H1 (cell line): ENCODE data around the gene AOPEP. TPM values are rescaled to one million over a fixed set of nuclear protein-coding genes. Genes with fewer than 3 reads are reported as not detected.

Experiments used
- CTCF ChIA-PET: fragments of 300-600 bp; sonication (Branson Sonifier 250); formaldehyde crosslinking; loops from one replicate; lab custom pipeline; 2021; ENCODE audit not compliant: partially characterized antibody; lab: Charles Lee
- POLR2A ChIA-PET: fragments of 300-600 bp; sonication (Branson Sonifier 250); formaldehyde crosslinking; loops from one replicate; lab custom pipeline; 2021; ENCODE audit warnings: inconsistent platforms; ENCODE audit not compliant: partially characterized antibody; lab: Charles Lee
- DNase-seq, 2 experiments: peaks; one replicate each; pipeline versions ENCODE4 v3.0.0 to v3.0.0-alpha.2; 2010 to 2022; ENCODE audit warnings: low spot score in 2 of 2, low read depth in 1 of 2, mixed read lengths in 1 of 2
- FAIRE-seq: peaks from 2 replicates; lab custom pipeline; 2011; peaks lifted over from hg19 to GRCh38; lab: Jason Lieb, UNC
- H2AFZ ChIP-seq: 2 replicates; pipeline ENCODE4 v1.8.1; 2012; ENCODE audit warnings: low read length, inconsistent platforms
- H2AK5ac ChIP-seq: 2 replicates; pipeline ENCODE4 v1.6.1; 2013; ENCODE audit warnings: low read depth, low read length
- H2BK120ac ChIP-seq: replicated peaks from 2 replicates; pipeline ENCODE3; 2013; ENCODE audit warnings: low read depth, low read length, inconsistent platforms
- H2BK12ac ChIP-seq: 2 replicates; pipeline ENCODE4 v1.6.1; 2013; ENCODE audit warnings: low read depth, low read length
- H2BK15ac ChIP-seq: 2 replicates; pipeline ENCODE4 v1.6.1; 2013; ENCODE audit warnings: low read length
- H2BK20ac ChIP-seq: 2 replicates; pipeline ENCODE4 v1.6.1; 2013; ENCODE audit warnings: low read length
- H2BK5ac ChIP-seq: 2 replicates; pipeline ENCODE4 v1.6.1; 2013; ENCODE audit warnings: low read depth, low read length
- H3K14ac ChIP-seq: 2 replicates; pipeline ENCODE4 v1.6.1; 2013; ENCODE audit warnings: inconsistent platforms; ENCODE audit not compliant: insufficient read length
- H3K18ac ChIP-seq: 2 replicates; pipeline ENCODE4 v1.6.1; 2013; ENCODE audit warnings: low read length; ENCODE audit errors: extremely low read depth
- H3K23ac ChIP-seq: 2 replicates; pipeline ENCODE4 v1.6.1; 2013; ENCODE audit warnings: inconsistent platforms; ENCODE audit not compliant: insufficient read length
- H3K23me2 ChIP-seq: 2 replicates; pipeline ENCODE4 v1.6.1; 2013; ENCODE audit warnings: low read depth, low read length
- H3K27ac ChIP-seq: 2 replicates; pipeline ENCODE4 v1.6.1; 2011; ENCODE audit warnings: low read depth, low read length, inconsistent platforms
- H3K27me3 ChIP-seq, 4 experiments: replicated peaks in 1 of 4; 1 replicate in 1 of 4; 2 replicates in 3 of 4; pipeline versions ENCODE4 v1.6.1 to v1.8.1; 2011 to 2013; ENCODE audit warnings: low read length in 3 of 4, mild to moderate bottlenecking in 3 of 4, inconsistent platforms in 2 of 4, mixed read lengths in 2 of 4, moderate library complexity in 1 of 4; ENCODE audit not compliant: control insufficient read depth in 3 of 4, insufficient read depth in 3 of 4; ENCODE audit errors: extremely low read depth in 1 of 4
- H3K36me3 ChIP-seq, 4 experiments: 2 replicates each; pipeline versions ENCODE4 v1.6.1 to v1.8.1; 2011 to 2013; ENCODE audit warnings: mild to moderate bottlenecking in 4 of 4, low read length in 3 of 4, moderate library complexity in 2 of 4, control low read depth in 1 of 4, inconsistent platforms in 1 of 4; ENCODE audit not compliant: insufficient read depth in 4 of 4, control insufficient read depth in 2 of 4
- H3K4ac ChIP-seq: replicated peaks from 2 replicates; pipeline ENCODE3; 2013; ENCODE audit warnings: low read length, low read depth, mixed read lengths, inconsistent platforms; ENCODE audit not compliant: insufficient read length
- H3K4me1 ChIP-seq, 4 experiments: replicated peaks in 1 of 4; 1 replicate in 1 of 4; 2 replicates in 3 of 4; pipeline versions ENCODE4 v1.6.1 to v1.8.1; 2011 to 2013; ENCODE audit warnings: low read length in 3 of 4, inconsistent platforms in 2 of 4, mixed read lengths in 1 of 4; ENCODE audit not compliant: insufficient read depth in 4 of 4, control insufficient read depth in 3 of 4
- H3K4me2 ChIP-seq, 2 experiments: 2 replicates each; pipeline versions ENCODE4 v1.6.1 to v1.8.1; 2011 to 2013; ENCODE audit warnings: low read depth in 2 of 2, low read length in 2 of 2, control low read depth in 1 of 2, inconsistent platforms in 1 of 2, mild to moderate bottlenecking in 1 of 2; ENCODE audit not compliant: insufficient read depth in 1 of 2
- H3K4me3 ChIP-seq, 4 experiments: fragments of 200-600, 300-600 bp in 1 of 4; sonication (generic), shearing (Covaris generic), sonication (Bioruptor Twin) in 1 of 4; 2 replicates each; pipeline versions ENCODE4 v1.5.1 to v1.8.1; 2011 to 2016; ENCODE audit warnings: low read length in 4 of 4, low read depth in 3 of 4, control low read depth in 2 of 4, inconsistent platforms in 2 of 4, mild to moderate bottlenecking in 2 of 4, mixed read lengths in 1 of 4, moderate library complexity in 1 of 4; ENCODE audit not compliant: insufficient read depth in 2 of 4; ENCODE audit errors: extremely low read depth in 1 of 4
- H3K56ac ChIP-seq: replicated peaks from 2 replicates; pipeline ENCODE3; 2013; ENCODE audit warnings: low read depth, mild to moderate bottlenecking, mixed read lengths, low read length, inconsistent platforms; ENCODE audit not compliant: insufficient read length
- H3K79me1 ChIP-seq: 2 replicates; pipeline ENCODE4 v1.6.1; 2013; ENCODE audit warnings: low read depth, low read length, control low read depth
- H3K79me2 ChIP-seq, 2 experiments: 2 replicates each; pipeline versions ENCODE4 v1.6.1 to v1.8.1; 2012 to 2013; ENCODE audit warnings: low read length in 2 of 2, mild to moderate bottlenecking in 2 of 2, inconsistent platforms in 1 of 2; ENCODE audit not compliant: insufficient read depth in 2 of 2, control insufficient read depth in 1 of 2
- H3K9ac ChIP-seq, 4 experiments: replicated peaks in 1 of 4; 1 replicate in 1 of 4; 2 replicates in 3 of 4; pipeline versions ENCODE4 v1.6.1 to v1.8.1; 2011 to 2013; ENCODE audit warnings: low read depth in 3 of 4, low read length in 3 of 4, control low read depth in 2 of 4, mild to moderate bottlenecking in 2 of 4, moderate library complexity in 2 of 4, inconsistent platforms in 1 of 4; ENCODE audit errors: extremely low read depth in 1 of 4
- H3K9me3 ChIP-seq, 2 experiments: 2 replicates each; pipeline versions ENCODE4 v1.6.1 to v1.8.1; 2012 to 2013; ENCODE audit warnings: mild to moderate bottlenecking in 2 of 2, moderate library complexity in 2 of 2, control low read depth in 1 of 2, inconsistent platforms in 1 of 2, low read depth in 1 of 2, low read length in 1 of 2, mixed read lengths in 1 of 2; ENCODE audit not compliant: insufficient read depth in 2 of 2
- H4K20me1 ChIP-seq, 2 experiments: replicated peaks in 1 of 2; 2 replicates each; pipeline versions ENCODE3 to v1.8.1; 2011 to 2013; ENCODE audit warnings: inconsistent platforms in 2 of 2, low read length in 2 of 2, mild to moderate bottlenecking in 1 of 2; ENCODE audit not compliant: insufficient read depth in 2 of 2, control insufficient read depth in 1 of 2
- H4K5ac ChIP-seq: 2 replicates; pipeline ENCODE4 v1.6.1; 2013; ENCODE audit warnings: low read length, low read depth, mixed read lengths, inconsistent platforms; ENCODE audit not compliant: insufficient read length
- H4K8ac ChIP-seq: 2 replicates; pipeline ENCODE4 v1.8.0; 2013; ENCODE audit warnings: mild to moderate bottlenecking, moderate library complexity, low read length, inconsistent platforms; ENCODE audit not compliant: insufficient read depth; ENCODE audit errors: extremely low read depth
- H4K91ac ChIP-seq: replicated peaks from 2 replicates; pipeline ENCODE3; 2013; ENCODE audit warnings: low read length, mixed read lengths, inconsistent platforms; ENCODE audit not compliant: insufficient read length
- ASH2L ChIP-seq: fragments of 200-600, 300-600 bp; sonication (generic); IDR thresholded peaks from one replicate; pipeline ENCODE4 v1.7.1; 2017; ENCODE audit warnings: low read length
- BACH1 ChIP-seq: IDR thresholded peaks from 2 replicates; pipeline ENCODE4 v1.6.1; 2012; ENCODE audit warnings: low read length, improper control_type of control experiment
- BRCA1 ChIP-seq: IDR thresholded peaks from 2 replicates; pipeline ENCODE4 v1.6.1; 2012; ENCODE audit warnings: low read depth, low read length, improper control_type of control experiment
- CHD1 ChIP-seq: IDR thresholded peaks from 2 replicates; pipeline ENCODE4 v1.6.1; 2012; ENCODE audit warnings: low read depth, low read length, improper control_type of control experiment
- CREB1 ChIP-seq: IDR thresholded peaks from 2 replicates; pipeline ENCODE4 v1.6.1; 2012; ENCODE audit warnings: inconsistent platforms
- E2F6 ChIP-seq: IDR thresholded peaks from 2 replicates; pipeline ENCODE4 v1.6.1; 2012; ENCODE audit warnings: inconsistent platforms
- EP300 ChIP-seq, 2 experiments: IDR thresholded peaks; 1 replicate in 1 of 2; 2 replicates in 1 of 2; pipeline ENCODE4 v1.6.1; 2011 to 2012; ENCODE audit warnings: low read depth in 2 of 2, low read length in 2 of 2, mild to moderate bottlenecking in 2 of 2, borderline replicate concordance in 1 of 2, inconsistent platforms in 1 of 2, moderate library complexity in 1 of 2
- HDAC2 ChIP-seq, 2 experiments: fragments of 300-600 bp in 1 of 2; sonication (generic) in 1 of 2; IDR thresholded peaks; 2 replicates each; pipeline ENCODE4 v1.6.1; 2011 to 2012; ENCODE audit warnings: low read depth in 2 of 2, low read length in 2 of 2, mild to moderate bottlenecking in 2 of 2, moderate library complexity in 2 of 2, borderline replicate concordance in 1 of 2, inconsistent platforms in 1 of 2
- RAD21 ChIP-seq, 2 experiments: IDR thresholded peaks in 1 of 2; conservative IDR thresholded peaks in 1 of 2; 2 replicates each; pipeline ENCODE4 v1.6.1; 2011; ENCODE audit warnings: low read depth in 2 of 2, low read length in 2 of 2, improper control_type of control experiment in 1 of 2, inconsistent platforms in 1 of 2, mild to moderate bottlenecking in 1 of 2, moderate library complexity in 1 of 2
- SIN3A ChIP-seq, 2 experiments: IDR thresholded peaks in 1 of 2; conservative IDR thresholded peaks in 1 of 2; 2 replicates each; pipeline ENCODE4 v1.6.1; 2011 to 2012; ENCODE audit warnings: low read length in 2 of 2, improper control_type of control experiment in 1 of 2, low read depth in 1 of 2, mild to moderate bottlenecking in 1 of 2
- SIX5 ChIP-seq: IDR thresholded peaks from 2 replicates; pipeline ENCODE4 v1.6.1; 2011; ENCODE audit warnings: mild to moderate bottlenecking, low read depth, low read length
- SP2 ChIP-seq: IDR thresholded peaks from 2 replicates; pipeline ENCODE4 v1.6.1; 2012; ENCODE audit warnings: mild to moderate bottlenecking, low read length, inconsistent platforms
- TEAD4 ChIP-seq: IDR thresholded peaks from 2 replicates; pipeline ENCODE4 v1.6.1; 2012; ENCODE audit warnings: low read depth, low read length, inconsistent platforms, mixed read lengths
- WGBS, 2 experiments: shearing (Covaris generic) in 1 of 2; methylation state at CpG; one replicate each; pipeline versions ENCODE4 v1.1.6 to v1.1.7; 2013 to 2015; ENCODE audit warnings: low lambda C conversion rate in 2 of 2, mixed read lengths in 2 of 2, inconsistent platforms in 1 of 2, low coverage in 1 of 2, missing lambda C conversion rate in 1 of 2; ENCODE audit not compliant: insufficient replicate concordance in 2 of 2, insufficient coverage in 1 of 2, insufficient read length in 1 of 2; ENCODE audit errors: extremely low coverage in 1 of 2, missing lambda C conversion rate in 1 of 2; 5-methylcytosine and 5-hydroxymethylcytosine counted together
- polyA plus RNA-seq, 7 experiments: library from polyadenylated mRNA; depleted of rRNA in 3 of 7; stranded (reverse) in 5 of 7; unstranded in 2 of 7; fragments of >200 nt in 5 of 7; fragments of 200-250 nt in 2 of 7; gene quantifications; 1 replicate in 5 of 7; 2 replicates in 1 of 7; 4 replicates in 1 of 7; pipeline versions ENCODE4 v1.2.1 to v1.2.3, GENCODE V29; 2011 to 2013; ENCODE audit warnings: missing spikeins in 2 of 7, mixed read lengths in 2 of 7
- total RNA-seq: library from RNA; stranded (reverse); fragmentation: NEBNext Ultra II Directional; extraction: Animal tissue kit (Norgen Biotek cat#: 25700); gene quantifications from 2 replicates; pipeline ENCODE4 v1.2.1, GENCODE V29; 2021

AOPEP gene
- total and polyA plus RNA-seq, 2 of the 8 experiments (the other 6 are each of a cell fraction or from before 2014, with no cell fraction given), result 6.1 to 14.3 TPM

- H3K4me3 ChIP-seq, result no peak overlapping the region
- no peak overlapping the region for H2BK5ac ChIP-seq
- no peaks in the 10 kb centered on the region; a peak in 1 of 4 replicates for H3K79me2 ChIP-seq
- no peak overlapping the region for H2BK12ac ChIP-seq
- no peak overlapping the region for H3K27ac ChIP-seq
- no peak overlapping the region for H4K5ac ChIP-seq
- no peak overlapping the region for H2BK15ac ChIP-seq
- H2BK20ac ChIP-seq, result no peak overlapping the region
- no peak overlapping the region for H4K8ac ChIP-seq
- no peak overlapping the region for H3K14ac ChIP-seq
- no peak overlapping the region for H4K91ac ChIP-seq
- POLR2A ChIA-PET, result interaction anchor here (0.7 to 1.0 kb wide), 2 partner anchors 11 to 92 kb away, joined by 3 read pairs; no protein-coding TSS in a partner anchor
- no peaks in the 10 kb centered on the region for H3K27me3 ChIP-seq
- H2AK5ac ChIP-seq, result no peak overlapping the region
- H3K23ac ChIP-seq, result no peak overlapping the region
- H3K36me3 ChIP-seq, result peaks cover 0 to 10% (median 4%) of the 10 kb centered on the region in 4 experiments; a peak in 6 of 8 replicates
- DNase-seq (no peak), FAIRE-seq (no peak)
- H3K4me1 ChIP-seq, result no peaks in the 10 kb centered on the region; a peak in 1 of 7 replicates
- CTCF ChIA-PET, result interaction anchor here (1.0 to 1.2 kb wide), 2 partner anchors 135 to 365 kb away, joined by 3 to 4 read pairs; no protein-coding TSS in a partner anchor
- H3K9me3 ChIP-seq, result no peaks in the 10 kb centered on the region
- no peak overlapping the region for H2BK120ac ChIP-seq
- no peak overlapping the region for H3K4me2 ChIP-seq
- no peaks in the 10 kb centered on the region for H3K23me2 ChIP-seq
- H3K4ac ChIP-seq, result no peak overlapping the region
- H3K79me1 ChIP-seq, result 0 out of 2 replicates have a peak, but pooled peaks cover 5% of the 10 kb centered on the region
- H3K18ac ChIP-seq, result no peak overlapping the region
- H2AFZ ChIP-seq, result no peak overlapping the region
- 97% methylated on average over 5 of the region's 5 CpGs; no CpG with 5 or more reads in 1 of the 2 experiments for WGBS, 2 experiments
- no peak overlapping the region for H3K56ac ChIP-seq
- peaks cover 2 to 3% of the 10 kb centered on the region in 2 experiments for H4K20me1 ChIP-seq
- H3K9ac ChIP-seq, result no peak overlapping the region
- no peak for TF ChIP-seq SIX5
- no peak for TF ChIP-seq BRCA1
- TF ChIP-seq SIN3A (conservative IDR thresholded peaks at IDR 0.05 in 1 of 2, IDR thresholded peaks at IDR 0.05 in 1 of 2; ENCODE audit: low read depth in 1 of 2, low read length in 2 of 2), result no peak
- TF ChIP-seq SP2, result no peak
- TF ChIP-seq CREB1, result no peak
- TF ChIP-seq RAD21 (IDR thresholded peaks at IDR 0.05 in 1 of 2, conservative IDR thresholded peaks at IDR 0.05 in 1 of 2; ENCODE audit: low read depth in 2 of 2, low read length in 2 of 2), result no peak
- no peak for TF ChIP-seq HDAC2 (IDR thresholded peaks at IDR 0.05; ENCODE audit: borderline replicate concordance in 1 of 2, low read depth in 2 of 2, low read length in 2 of 2)
- TF ChIP-seq BACH1, result no peak
- TF ChIP-seq ASH2L, result no peak
- TF ChIP-seq CHD1, result no peak
- TF ChIP-seq EP300 (IDR thresholded peaks at IDR 0.05; ENCODE audit: borderline replicate concordance in 1 of 2, low read depth in 2 of 2, low read length in 2 of 2), result no peak
- no peak for TF ChIP-seq TEAD4
- no peak for TF ChIP-seq E2F6
These were observed 34.2 kb downstream of the AOPEP start for GRCh38 chr9:94760660-94761059.
